Trophoblast cell (in vitro differentiated cells and primary cell): Measurements from ENCODE around the gene ANKRD28.

Experiments used
- DNase-seq, 2 donors: peaks; one replicate each; pipeline ENCODE4 v3.0.0-alpha.2; 2016
- H2AFZ ChIP-seq: 2 replicates; pipeline ENCODE4 v1.6.1; 2013; ENCODE audit warnings: low read length, moderate library complexity, mild to moderate bottlenecking; ENCODE audit not compliant: insufficient read depth, poor library complexity
- H2AK5ac ChIP-seq: 2 replicates; pipeline ENCODE4 v1.6.1; 2013; ENCODE audit warnings: mild to moderate bottlenecking, low read length
- H2BK120ac ChIP-seq: 2 replicates; pipeline ENCODE4 v1.6.1; 2013; ENCODE audit warnings: low read length, mild to moderate bottlenecking, moderate library complexity; ENCODE audit not compliant: insufficient read depth, poor library complexity
- H2BK12ac ChIP-seq: 2 replicates; pipeline ENCODE4 v1.6.1; 2013; ENCODE audit warnings: mild to moderate bottlenecking, low read length, moderate library complexity
- H2BK5ac ChIP-seq: 2 replicates; pipeline ENCODE4 v1.6.1; 2013; ENCODE audit warnings: low read length, low read depth, moderate library complexity, mild to moderate bottlenecking; ENCODE audit not compliant: poor library complexity
- H3K14ac ChIP-seq: 2 replicates; pipeline ENCODE4 v1.6.1; 2013; ENCODE audit warnings: mild to moderate bottlenecking, low read length
- H3K18ac ChIP-seq: 2 replicates; pipeline ENCODE4 v1.6.1; 2013; ENCODE audit warnings: mild to moderate bottlenecking, low read length
- H3K23ac ChIP-seq: 2 replicates; pipeline ENCODE4 v1.6.1; 2013; ENCODE audit warnings: low read length
- H3K27ac ChIP-seq: 2 replicates; pipeline ENCODE4 v1.5.1; 2013; ENCODE audit warnings: low read depth, mild to moderate bottlenecking, inconsistent platforms, low read length, moderate library complexity
- H3K27me3 ChIP-seq: 2 replicates; pipeline ENCODE4 v1.6.1; 2013; ENCODE audit warnings: inconsistent platforms, mild to moderate bottlenecking, low read length, moderate library complexity; ENCODE audit not compliant: insufficient read depth
- H3K36me3 ChIP-seq, 2 experiments: 1 replicate in 1 of 2; 2 replicates in 1 of 2; pipeline ENCODE4 v1.6.1; 2013; ENCODE audit warnings: low read length in 2 of 2, mild to moderate bottlenecking in 2 of 2, moderate library complexity in 1 of 2; ENCODE audit not compliant: insufficient read depth in 2 of 2, control insufficient read depth in 1 of 2
- H3K4ac ChIP-seq: 2 replicates; pipeline ENCODE4 v1.6.1; 2013; ENCODE audit warnings: low read depth, mild to moderate bottlenecking, low read length, moderate library complexity
- H3K4me1 ChIP-seq, 2 experiments: 1 replicate in 1 of 2; 2 replicates in 1 of 2; pipeline ENCODE4 v1.6.1; 2013; ENCODE audit warnings: low read length in 2 of 2, mild to moderate bottlenecking in 2 of 2, moderate library complexity in 1 of 2; ENCODE audit not compliant: insufficient read depth in 2 of 2, control insufficient read depth in 1 of 2
- H3K4me2 ChIP-seq: 2 replicates; pipeline ENCODE4 v1.6.1; 2013; ENCODE audit warnings: inconsistent platforms, mild to moderate bottlenecking, low read length, moderate library complexity
- H3K4me3 ChIP-seq: 2 replicates; pipeline ENCODE4 v1.5.1; 2013; ENCODE audit warnings: mild to moderate bottlenecking, low read depth, low read length, inconsistent platforms
- H3K79me1 ChIP-seq: one replicate; pipeline ENCODE4 v1.6.1; 2013; ENCODE audit warnings: low read length
- H3K79me2 ChIP-seq: 2 replicates; pipeline ENCODE4 v1.6.1; 2013; ENCODE audit warnings: low read length, mild to moderate bottlenecking; ENCODE audit not compliant: control insufficient read depth, insufficient read depth, poor library complexity
- H3K9ac ChIP-seq: 2 replicates; pipeline ENCODE4 v1.6.1; 2013; ENCODE audit warnings: mild to moderate bottlenecking, low read length
- H3K9me3 ChIP-seq: 2 replicates; pipeline ENCODE4 v1.6.1; 2013; ENCODE audit warnings: low read depth, mild to moderate bottlenecking, control low read depth, inconsistent platforms, low read length; ENCODE audit not compliant: insufficient read depth
- H4K12ac ChIP-seq: 2 replicates; pipeline ENCODE4 v1.6.1; 2013; ENCODE audit warnings: low read depth, mild to moderate bottlenecking, low read length, moderate library complexity
- H4K8ac ChIP-seq: 2 replicates; pipeline ENCODE4 v1.6.1; 2013; ENCODE audit warnings: low read depth, mild to moderate bottlenecking, low read length, moderate library complexity
- H4K91ac ChIP-seq: one replicate; pipeline ENCODE4 v1.6.1; 2013; ENCODE audit warnings: low read depth, mild to moderate bottlenecking, low read length, moderate library complexity
- WGBS: extraction: QIAGEN DNeasy Blood & Tissue Kit; methylation state at CpG from one replicate; pipeline ENCODE4 v1.1.7; 2013; ENCODE audit warnings: missing lambda C conversion rate; ENCODE audit not compliant: insufficient read length, insufficient coverage; ENCODE audit errors: extremely low coverage; 5-methylcytosine and 5-hydroxymethylcytosine counted together

The ANKRD28 gene

GRCh38 chr3:15693355-15693754, 104.4 kb downstream of the ANKRD28 start:
- Histone ChIP-seq H2BK12ac (no peak overlapping the region), H3K4me1 (no peaks in the 10 kb centered on the region), H4K12ac (no peak overlapping the region), H3K79me2 (no peaks in the 10 kb centered on the region), H3K9ac (no peak overlapping the region), H2BK5ac (no peak overlapping the region), H2AK5ac (no peak overlapping the region), H3K79me1 (no peaks in the 10 kb centered on the region), H4K8ac (no peak overlapping the region), H3K27ac (no peak overlapping the region), H3K27me3 (no peaks in the 10 kb centered on the region), H2AFZ (no peak overlapping the region), H3K4me2 (no peak overlapping the region), H3K9me3 (no peaks in the 10 kb centered on the region), H3K36me3 (peaks cover 0 to 4% of the 10 kb centered on the region in 2 experiments), H3K18ac (no peak overlapping the region), H3K4me3 (no peak overlapping the region), H3K23ac (no peak overlapping the region), H3K14ac (no peak overlapping the region), H2BK120ac (no peak overlapping the region), H3K4ac (no peak overlapping the region), H4K91ac (no peak overlapping the region)
- DNase-seq, result no peak
- WGBS, result no CpG with 5 or more reads among the region's 1 CpG

GRCh38 chr3:15690748-15691147, 107.0 kb downstream of the ANKRD28 start:
- Histone ChIP-seq H3K23ac (no peak overlapping the region), H3K4me2 (no peak overlapping the region), H3K27me3 (no peaks in the 10 kb centered on the region), H2BK12ac (no peak overlapping the region), H4K8ac (no peak overlapping the region), H3K14ac (no peak overlapping the region), H3K27ac (no peak overlapping the region), H2BK120ac (no peak overlapping the region), H2AFZ (no peak overlapping the region), H4K91ac (no peak overlapping the region), H3K4ac (no peak overlapping the region), H3K79me1 (peaks cover 2% of the 10 kb centered on the region), H3K4me3 (no peak overlapping the region), H3K18ac (no peak overlapping the region), H3K9me3 (no peaks in the 10 kb centered on the region), H3K9ac (no peak overlapping the region), H2AK5ac (no peak overlapping the region), H2BK5ac (no peak overlapping the region), H3K36me3 (peaks cover 0 to 4% of the 10 kb centered on the region in 2 experiments), H4K12ac (no peak overlapping the region), H3K79me2 (no peaks in the 10 kb centered on the region), H3K4me1 (peaks cover 0 to 3% of the 10 kb centered on the region in 2 experiments)
- no CpG with 5 or more reads among the region's 5 CpGs for WGBS
- no peak for DNase-seq

- Histone ChIP-seq H3K4me3 (no peak overlapping the region), H3K4ac (no peak overlapping the region), H4K91ac (no peak overlapping the region), H2BK12ac (no peak overlapping the region), H3K27ac (no peak overlapping the region), H2AK5ac (no peak overlapping the region), H2BK120ac (no peak overlapping the region), H3K79me1 (peaks cover 2% of the 10 kb centered on the region), H3K4me1 (peaks cover 0 to 3% of the 10 kb centered on the region in 2 experiments), H3K14ac (no peak overlapping the region), H4K12ac (no peak overlapping the region), H2BK5ac (no peak overlapping the region), H3K23ac (no peak overlapping the region), H3K9me3 (no peaks in the 10 kb centered on the region), H2AFZ (no peak overlapping the region), H3K4me2 (no peak overlapping the region), H3K27me3 (no peaks in the 10 kb centered on the region), H3K36me3 (peaks cover 0 to 4% of the 10 kb centered on the region in 2 experiments), H3K18ac (no peak overlapping the region), H4K8ac (no peak overlapping the region), H3K79me2 (no peaks in the 10 kb centered on the region), H3K9ac (no peak overlapping the region)
- DNase-seq, result no peak
- no CpG with 5 or more reads among the region's 4 CpGs for WGBS
Measured at GRCh38 chr3:15690230-15690629, 107.5 kb downstream of the ANKRD28 start.

GRCh38 chr3:15685927-15686326, 111.9 kb downstream of the ANKRD28 start:
- H2AFZ ChIP-seq, result no peak overlapping the region
- H3K14ac ChIP-seq, result no peak overlapping the region
- no peak overlapping the region for H2BK12ac ChIP-seq
- WGBS, result no CpG with 5 or more reads among the region's 7 CpGs
- H4K12ac ChIP-seq, result no peak overlapping the region
- peaks cover 0 to 5% of the 10 kb centered on the region in 2 experiments for H3K4me1 ChIP-seq
- no peaks in the 10 kb centered on the region for H3K9me3 ChIP-seq
- no peak overlapping the region for H3K9ac ChIP-seq
- peak; percentile 42 to 71 for DNase-seq
- no peak overlapping the region for H3K27ac ChIP-seq
- peaks cover 0 to 4% of the 10 kb centered on the region in 2 experiments for H3K36me3 ChIP-seq
- no peak overlapping the region for H2AK5ac ChIP-seq
- no peaks in the 10 kb centered on the region for H3K79me2 ChIP-seq
- H3K18ac ChIP-seq, result no peak overlapping the region
- H3K79me1 ChIP-seq, result peaks cover 2% of the 10 kb centered on the region
- H2BK5ac ChIP-seq, result no peak overlapping the region
- H4K8ac ChIP-seq, result no peak overlapping the region
- H3K23ac ChIP-seq, result no peak overlapping the region
- H3K4me2 ChIP-seq, result no peak overlapping the region
- H3K4me3 ChIP-seq, result no peak overlapping the region
- H4K91ac ChIP-seq, result no peak overlapping the region
- no peaks in the 10 kb centered on the region for H3K27me3 ChIP-seq
- H3K4ac ChIP-seq, result no peak overlapping the region
- no peak overlapping the region for H2BK120ac ChIP-seq
